DOHH2 (cell line): Measurements from ENCODE around the gene CAPZA1.

Experiments
- H3F3A ChIP-seq: fragments of 200-600 bp; sonication (generic), shearing (Covaris generic); 2 replicates; pipeline ENCODE4 v1.6.0; 2016; ENCODE audit warnings: antibody characterized with exemption, mild to moderate bottlenecking; ENCODE audit not compliant: control insufficient read depth, insufficient read depth
- H3K27ac ChIP-seq: fragments of 200-600 bp; sonication (generic); 2 replicates; pipeline ENCODE4 v1.5.1; 2014; ENCODE audit warnings: low read depth, mild to moderate bottlenecking, low read length, moderate library complexity
- H3K27me3 ChIP-seq: fragments of 200-600 bp; sonication (generic); 2 replicates; pipeline ENCODE4 v1.6.1; 2014; ENCODE audit warnings: mild to moderate bottlenecking, low read length, mixed read lengths; ENCODE audit not compliant: control insufficient read depth
- H3K36me3 ChIP-seq: fragments of 200-600 bp; sonication (generic); 2 replicates; pipeline ENCODE4 v1.6.1; 2014; ENCODE audit warnings: mild to moderate bottlenecking, low read length, moderate library complexity, mixed read lengths; ENCODE audit not compliant: control insufficient read depth
- H3K4me1 ChIP-seq: fragments of 200-600 bp; sonication (generic); 2 replicates; pipeline ENCODE4 v1.6.1; 2014; ENCODE audit warnings: mild to moderate bottlenecking, low read length, mixed read lengths; ENCODE audit not compliant: control insufficient read depth
- H3K4me2 ChIP-seq: fragments of 200-600 bp; sonication (generic); 2 replicates; pipeline ENCODE4 v1.6.0; 2014; ENCODE audit warnings: mild to moderate bottlenecking, low read length, moderate library complexity
- H3K4me3 ChIP-seq: fragments of 200-600 bp; sonication (generic); 2 replicates; pipeline ENCODE4 v1.5.1; 2014; ENCODE audit warnings: mild to moderate bottlenecking, low read length, mixed read lengths
- H3K79me2 ChIP-seq: fragments of 200-600 bp; sonication (generic); 2 replicates; pipeline ENCODE4 v1.6.1; 2014; ENCODE audit warnings: mild to moderate bottlenecking, low read length, mixed read lengths; ENCODE audit not compliant: control insufficient read depth
- H3K9me2 ChIP-seq: fragments of 200-600 bp; sonication (generic); replicated peaks from 2 replicates; pipeline ENCODE4 v1.6.1; 2014; ENCODE audit warnings: mild to moderate bottlenecking, low read length, mixed read lengths; ENCODE audit not compliant: control insufficient read depth
- H3K9me3 ChIP-seq: fragments of 200-600 bp; sonication (generic); 2 replicates; pipeline ENCODE4 v1.6.1; 2014; ENCODE audit warnings: antibody characterized with exemption, low read length, mixed read lengths; ENCODE audit not compliant: control insufficient read depth, insufficient read depth
- H4K20me1 ChIP-seq: fragments of 200-600 bp; sonication (generic); 2 replicates; pipeline ENCODE4 v1.6.0; 2014; ENCODE audit warnings: low read depth, mild to moderate bottlenecking, antibody characterized with exemption, low read length, moderate library complexity; ENCODE audit not compliant: control insufficient read depth, insufficient read depth
- EZH2phosphoT487 ChIP-seq: fragments of 200-600 bp; sonication (generic); IDR thresholded peaks from 2 replicates; pipeline ENCODE4 v1.6.1; 2017; ENCODE audit warnings: borderline replicate concordance, mild to moderate bottlenecking, antibody characterized with exemption, low read length, moderate library complexity, mixed read lengths
- TF ChIP-seq, protein P1 (sequence below): fragments of 200-600 bp; sonication (generic); IDR thresholded peaks from one replicate; pipeline ENCODE4 v1.5.1; 2014; ENCODE audit warnings: antibody characterized with exemption, mild to moderate bottlenecking, low read depth, low read length; ENCODE audit not compliant: poor library complexity, severe bottlenecking

The CAPZA1 gene

DNA sequence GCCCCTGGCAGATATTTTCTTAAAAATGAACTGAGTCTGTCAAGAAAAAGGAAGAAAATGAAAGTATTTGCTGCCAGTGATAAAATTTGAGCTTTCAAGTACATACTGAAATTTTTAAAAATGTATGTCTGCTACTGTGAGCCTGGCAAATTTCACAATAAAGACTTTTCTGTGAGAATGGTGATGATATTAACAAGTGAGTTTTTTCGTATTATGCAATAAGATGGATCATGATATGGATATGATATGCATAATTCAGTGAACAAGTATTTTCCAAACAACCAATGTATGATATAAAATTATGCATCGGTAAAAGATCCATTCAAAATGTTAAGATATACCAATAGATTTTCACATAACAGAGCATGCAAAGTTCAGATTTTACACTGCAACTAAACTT, 16.6 kb upstream of the CAPZA1 start:
- Histone ChIP-seq H3K9me2 (no peaks in the 10 kb centered on the region), H4K20me1 (no peaks in the 10 kb centered on the region), H3K79me2 (no peaks in the 10 kb centered on the region), H3K4me3 (no peak overlapping the region), H3K36me3 (peaks cover 10% of the 10 kb centered on the region), H3K9me3 (no peaks in the 10 kb centered on the region), H3K27ac (no peak overlapping the region), H3K4me1 (peaks cover 5% of the 10 kb centered on the region), H3F3A (no peaks in the 10 kb centered on the region), H3K4me2 (no peak overlapping the region), H3K27me3 (no peaks in the 10 kb centered on the region)
- TF ChIP-seq, protein P1, sequence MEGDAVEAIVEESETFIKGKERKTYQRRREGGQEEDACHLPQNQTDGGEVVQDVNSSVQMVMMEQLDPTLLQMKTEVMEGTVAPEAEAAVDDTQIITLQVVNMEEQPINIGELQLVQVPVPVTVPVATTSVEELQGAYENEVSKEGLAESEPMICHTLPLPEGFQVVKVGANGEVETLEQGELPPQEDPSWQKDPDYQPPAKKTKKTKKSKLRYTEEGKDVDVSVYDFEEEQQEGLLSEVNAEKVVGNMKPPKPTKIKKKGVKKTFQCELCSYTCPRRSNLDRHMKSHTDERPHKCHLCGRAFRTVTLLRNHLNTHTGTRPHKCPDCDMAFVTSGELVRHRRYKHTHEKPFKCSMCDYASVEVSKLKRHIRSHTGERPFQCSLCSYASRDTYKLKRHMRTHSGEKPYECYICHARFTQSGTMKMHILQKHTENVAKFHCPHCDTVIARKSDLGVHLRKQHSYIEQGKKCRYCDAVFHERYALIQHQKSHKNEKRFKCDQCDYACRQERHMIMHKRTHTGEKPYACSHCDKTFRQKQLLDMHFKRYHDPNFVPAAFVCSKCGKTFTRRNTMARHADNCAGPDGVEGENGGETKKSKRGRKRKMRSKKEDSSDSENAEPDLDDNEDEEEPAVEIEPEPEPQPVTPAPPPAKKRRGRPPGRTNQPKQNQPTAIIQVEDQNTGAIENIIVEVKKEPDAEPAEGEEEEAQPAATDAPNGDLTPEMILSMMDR = no peak
- TF ChIP-seq EZH2phosphoT487 = no peak

- no peaks in the 10 kb centered on the region for H4K20me1 ChIP-seq
- H3K9me3 ChIP-seq = no peaks in the 10 kb centered on the region
- no peak overlapping the region for H3K4me2 ChIP-seq
- H3F3A ChIP-seq = no peaks in the 10 kb centered on the region
- H3K4me1 ChIP-seq = peaks cover 5% of the 10 kb centered on the region
- H3K4me3 ChIP-seq = no peak overlapping the region
- H3K27me3 ChIP-seq = no peaks in the 10 kb centered on the region
- H3K9me2 ChIP-seq = no peaks in the 10 kb centered on the region
- TF ChIP-seq, protein P1 = no peak
- no peak for TF ChIP-seq EZH2phosphoT487
- no peak overlapping the region for H3K27ac ChIP-seq
- H3K79me2 ChIP-seq = no peaks in the 10 kb centered on the region
- H3K36me3 ChIP-seq = peaks cover 10% of the 10 kb centered on the region
These were observed 16.1 kb upstream of the CAPZA1 start for GRCh38 chr1:112603541-112603940.

DNA sequence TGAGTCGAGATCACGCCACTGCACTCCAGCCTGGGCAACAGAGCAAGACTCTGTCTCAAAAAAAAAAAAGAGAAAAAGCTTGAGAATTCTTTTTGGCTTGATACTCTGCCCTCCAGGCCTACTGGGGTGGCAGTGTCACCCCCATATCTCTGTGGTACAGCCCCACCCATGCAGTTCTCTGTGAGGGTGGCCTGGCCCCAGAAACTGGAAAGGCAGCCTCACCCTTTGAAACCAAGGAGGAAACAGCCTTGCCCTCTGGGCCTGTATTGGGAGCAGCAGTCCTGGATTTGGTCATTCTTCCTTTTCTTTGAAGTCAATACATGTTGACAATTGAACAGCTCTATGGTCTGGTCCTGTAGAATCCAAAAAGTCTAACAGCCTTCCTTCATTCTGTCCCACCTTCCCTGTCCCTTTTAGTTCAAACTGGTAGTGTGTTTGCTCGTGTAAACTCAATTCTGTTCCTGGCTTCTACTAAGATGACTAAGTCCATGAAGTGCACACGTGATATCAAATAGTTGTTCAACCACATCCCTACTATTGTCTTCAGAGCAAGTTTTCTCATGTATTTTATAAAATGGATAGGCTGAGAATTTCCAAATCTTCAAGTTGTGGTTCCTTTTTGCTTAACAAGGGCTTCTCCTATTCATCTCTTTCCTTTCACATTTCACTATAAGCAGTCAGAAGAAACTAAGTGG, 13.9 kb upstream of the CAPZA1 start:
- Histone ChIP-seq H3K9me3 (no peaks in the 10 kb centered on the region), H3K4me2 (no peak overlapping the region), H3K27me3 (no peaks in the 10 kb centered on the region), H3K36me3 (peaks cover 20% of the 10 kb centered on the region), H3K79me2 (no peaks in the 10 kb centered on the region), H3K27ac (no peak overlapping the region), H3K9me2 (no peaks in the 10 kb centered on the region), H4K20me1 (no peaks in the 10 kb centered on the region), H3F3A (no peaks in the 10 kb centered on the region), H3K4me3 (no peak overlapping the region), H3K4me1 (peaks cover 5% of the 10 kb centered on the region)
- TF ChIP-seq EZH2phosphoT487 = no peak
- TF ChIP-seq, protein P1 = no peak
